Mesendoderm (in vitro differentiated cells): Measurements from ENCODE around the gene C19orf38.

Experiments
- DNase-seq: peaks from one replicate; pipeline ENCODE4 v3.0.0; 2013
- H2AK5ac ChIP-seq: 2 replicates; pipeline ENCODE4 v1.6.1; 2013; ENCODE audit warnings: low read length, inconsistent platforms
- H2BK120ac ChIP-seq: 2 replicates; pipeline ENCODE4 v1.6.1; 2013; ENCODE audit warnings: low read depth, mild to moderate bottlenecking, low read length, moderate library complexity, mixed read lengths
- H2BK15ac ChIP-seq: replicated peaks from 2 replicates; pipeline ENCODE4 v1.6.1; 2013; ENCODE audit warnings: low read depth, mild to moderate bottlenecking, moderate library complexity
- H2BK5ac ChIP-seq: 2 replicates; pipeline ENCODE4 v1.6.1; 2013; ENCODE audit warnings: low read length, inconsistent platforms
- H3K18ac ChIP-seq: 2 replicates; pipeline ENCODE4 v1.6.1; 2013; ENCODE audit warnings: mild to moderate bottlenecking, low read length, mixed read lengths
- H3K23ac ChIP-seq: one replicate; pipeline ENCODE4 v1.6.1; 2013; ENCODE audit warnings: low read length
- H3K27ac ChIP-seq: 2 replicates; pipeline ENCODE4 v1.5.1; 2013; ENCODE audit warnings: low read depth, mild to moderate bottlenecking, inconsistent platforms, low read length, moderate library complexity
- H3K27me3 ChIP-seq: 2 replicates; pipeline ENCODE4 v1.6.1; 2013; ENCODE audit warnings: low read length, control low read depth, mild to moderate bottlenecking, inconsistent platforms; ENCODE audit not compliant: insufficient read depth, poor library complexity
- H3K36me3 ChIP-seq: 2 replicates; pipeline ENCODE4 v1.6.1; 2013; ENCODE audit warnings: low read length, inconsistent platforms; ENCODE audit not compliant: control insufficient read depth, insufficient read depth
- H3K4ac ChIP-seq: one replicate; pipeline ENCODE4 v1.6.1; 2013; ENCODE audit warnings: low read depth, mild to moderate bottlenecking, low read length, moderate library complexity
- H3K4me1 ChIP-seq: 2 replicates; pipeline ENCODE4 v1.6.1; 2013; ENCODE audit warnings: low read depth, low read length, inconsistent platforms; ENCODE audit not compliant: control insufficient read depth
- H3K4me2 ChIP-seq: 2 replicates; pipeline ENCODE4 v1.6.1; 2013; ENCODE audit warnings: low read length
- H3K4me3 ChIP-seq: 2 replicates; pipeline ENCODE4 v1.5.1; 2013; ENCODE audit warnings: mild to moderate bottlenecking, low read length
- H3K56ac ChIP-seq: one replicate; pipeline ENCODE4 v1.6.1; 2013; ENCODE audit warnings: low read length
- H3K79me1 ChIP-seq: 2 replicates; pipeline ENCODE4 v1.6.1; 2013; ENCODE audit warnings: low read length, inconsistent platforms
- H3K79me2 ChIP-seq: 2 replicates; pipeline ENCODE4 v1.6.1; 2013; ENCODE audit warnings: mild to moderate bottlenecking, low read length; ENCODE audit not compliant: control insufficient read depth, insufficient read depth
- H3K9ac ChIP-seq: 2 replicates; pipeline ENCODE4 v1.6.1; 2013; ENCODE audit warnings: low read length, inconsistent platforms
- H4K5ac ChIP-seq: one replicate; pipeline ENCODE4 v1.6.1; 2013; ENCODE audit warnings: low read length
- H4K8ac ChIP-seq: one replicate; pipeline ENCODE4 v1.6.1; 2013; ENCODE audit warnings: low read depth, mild to moderate bottlenecking, control low read depth, low read length, moderate library complexity
- WGBS: extraction: QIAGEN DNeasy Blood & Tissue Kit; methylation state at CpG from one replicate; pipeline ENCODE4 v1.1.7; 2013; ENCODE audit warnings: low lambda C conversion rate, missing lambda C conversion rate; ENCODE audit not compliant: insufficient coverage; ENCODE audit errors: extremely low coverage; 5-methylcytosine and 5-hydroxymethylcytosine counted together

The C19orf38 gene

GRCh38 chr19:10818301-10819123 is 29.7 kb upstream of the C19orf38 start:
- Histone ChIP-seq H3K27ac (no peak overlapping the region), H3K4me1 (no peaks in the 10 kb centered on the region), H3K9ac (no peak overlapping the region), H3K4me2 (no peak overlapping the region), H4K5ac (no peak overlapping the region), H3K18ac (no peak overlapping the region), H3K79me2 (no peaks in the 10 kb centered on the region), H4K8ac (no peak overlapping the region), H2BK15ac (no peak overlapping the region), H3K4me3 (no peak overlapping the region), H3K23ac (no peak overlapping the region), H3K79me1 (no peaks in the 10 kb centered on the region), H2AK5ac (no peak overlapping the region), H3K27me3 (no peaks in the 10 kb centered on the region), H2BK5ac (no peak overlapping the region), H3K4ac (no peak overlapping the region), H3K36me3 (no peaks in the 10 kb centered on the region), H3K56ac (no peak overlapping the region), H2BK120ac (no peak overlapping the region)
- DNase-seq = no peak
- no CpG with 5 or more reads among the region's 19 CpGs for WGBS

- WGBS = no CpG with 5 or more reads among the region's 27 CpGs
- no peak overlapping the region for H3K23ac ChIP-seq
- no peak overlapping the region for H2BK5ac ChIP-seq
- H3K27ac ChIP-seq = no peak overlapping the region
- no peak overlapping the region for H3K56ac ChIP-seq
- H3K79me1 ChIP-seq = no peaks in the 10 kb centered on the region
- H3K4me3 ChIP-seq = no peak overlapping the region
- H3K27me3 ChIP-seq = no peaks in the 10 kb centered on the region
- H2BK15ac ChIP-seq = no peak overlapping the region
- H4K5ac ChIP-seq = no peak overlapping the region
- no peak overlapping the region for H2AK5ac ChIP-seq
- no peak overlapping the region for H3K4ac ChIP-seq
- DNase-seq = no peak
- no peak overlapping the region for H3K4me2 ChIP-seq
- H3K9ac ChIP-seq = no peak overlapping the region
- no peaks in the 10 kb centered on the region for H3K79me2 ChIP-seq
- no peaks in the 10 kb centered on the region for H3K4me1 ChIP-seq
- H3K36me3 ChIP-seq = no peaks in the 10 kb centered on the region
- no peak overlapping the region for H3K18ac ChIP-seq
- no peak overlapping the region for H4K8ac ChIP-seq
- H2BK120ac ChIP-seq = no peak overlapping the region
These were observed 28.8 kb upstream of the C19orf38 start for GRCh38 chr19:10819124-10820060.

- no peak overlapping the region for H3K56ac ChIP-seq
- no peak overlapping the region for H3K18ac ChIP-seq
- H3K4me3 ChIP-seq = no peak overlapping the region
- no peak overlapping the region for H2BK15ac ChIP-seq
- no peak overlapping the region for H2BK5ac ChIP-seq
- no peak overlapping the region for H3K9ac ChIP-seq
- peaks cover 3% of the 10 kb centered on the region for H3K36me3 ChIP-seq
- H2AK5ac ChIP-seq = no peak overlapping the region
- H3K23ac ChIP-seq = no peak overlapping the region
- no peak overlapping the region for H3K27ac ChIP-seq
- no CpG with 5 or more reads among the region's 7 CpGs for WGBS
- H3K27me3 ChIP-seq = no peaks in the 10 kb centered on the region
- no peak overlapping the region for H4K5ac ChIP-seq
- H3K4ac ChIP-seq = no peak overlapping the region
- H3K79me1 ChIP-seq = no peaks in the 10 kb centered on the region
- no peaks in the 10 kb centered on the region for H3K4me1 ChIP-seq
- no peak overlapping the region for H2BK120ac ChIP-seq
- no peak overlapping the region for H4K8ac ChIP-seq
- DNase-seq = peak; percentile 37
- no peaks in the 10 kb centered on the region for H3K79me2 ChIP-seq
- no peak overlapping the region for H3K4me2 ChIP-seq
These were observed 28.0 kb upstream of the C19orf38 start for GRCh38 chr19:10820173-10820572.

GRCh38 chr19:10823690-10824089 is 24.5 kb upstream of the C19orf38 start:
- peaks cover 5% of the 10 kb centered on the region for H3K36me3 ChIP-seq

GRCh38 chr19:10826231-10826630 is 22.0 kb upstream of the C19orf38 start:
- no peak overlapping the region for H2BK15ac ChIP-seq
- no peak overlapping the region for H3K9ac ChIP-seq
- H3K4me1 ChIP-seq = no peaks in the 10 kb centered on the region
- peaks cover 7% of the 10 kb centered on the region for H3K36me3 ChIP-seq
- no peak overlapping the region for H4K5ac ChIP-seq
- no peak overlapping the region for H3K4me3 ChIP-seq
- DNase-seq = no peak
- no CpG with 5 or more reads among the region's 7 CpGs for WGBS
- H2BK5ac ChIP-seq = no peak overlapping the region
- H3K27ac ChIP-seq = no peak overlapping the region
- no peak overlapping the region for H3K56ac ChIP-seq
- no peak overlapping the region for H2BK120ac ChIP-seq
- H3K18ac ChIP-seq = no peak overlapping the region
- no peak overlapping the region for H3K4ac ChIP-seq
- no peaks in the 10 kb centered on the region for H3K27me3 ChIP-seq
- H3K79me2 ChIP-seq = no peaks in the 10 kb centered on the region
- no peak overlapping the region for H2AK5ac ChIP-seq
- H4K8ac ChIP-seq = no peak overlapping the region
- no peak overlapping the region for H3K23ac ChIP-seq
- H3K79me1 ChIP-seq = no peaks in the 10 kb centered on the region
- H3K4me2 ChIP-seq = no peak overlapping the region

More at GRCh38 chr19:10823690-10824089, 24.5 kb upstream of the C19orf38 start:
- Histone ChIP-seq H3K79me2 (no peaks in the 10 kb centered on the region), H3K4me1 (no peaks in the 10 kb centered on the region), H3K4ac (no peak overlapping the region), H3K79me1 (no peaks in the 10 kb centered on the region), H2AK5ac (no peak overlapping the region), H2BK120ac (no peak overlapping the region), H3K27ac (no peak overlapping the region), H3K9ac (no peak overlapping the region), H3K4me2 (no peak overlapping the region), H3K27me3 (no peaks in the 10 kb centered on the region), H4K8ac (no peak overlapping the region), H3K23ac (no peak overlapping the region), H3K4me3 (no peak overlapping the region), H2BK5ac (no peak overlapping the region), H3K18ac (no peak overlapping the region), H4K5ac (no peak overlapping the region), H3K56ac (no peak overlapping the region), H2BK15ac (no peak overlapping the region)
- no CpG with 5 or more reads among the region's 12 CpGs for WGBS
- DNase-seq = no peak
